Activated CD8-positive, alpha-beta memory T cell treated with anti-CD3 and anti-CD28 coated beads for 36 hours (primary cell): ENCODE results near the gene CRB2. TPM values are rescaled to one million over a fixed set of nuclear protein-coding genes. Genes with fewer than 3 reads are reported as not detected.

ENCODE experiments used
- CTCF ChIA-PET: fragments of 350-600 bp; sonication (Branson Sonifier 250); formaldehyde crosslinking; loops from one replicate; lab custom pipeline; 2021; ENCODE audit warnings: antibody characterized with exemption; lab: Charles Lee
- POLR2A ChIA-PET: fragments of 350-600 bp; sonication (Branson Sonifier 250); formaldehyde crosslinking; loops from one replicate; lab custom pipeline; 2021; ENCODE audit warnings: antibody characterized with exemption; lab: Charles Lee
- total RNA-seq, 2 experiments: library from RNA; stranded (reverse); gene quantifications; one replicate each; pipeline ENCODE4 v1.2.3, GENCODE V29; 2021

The CRB2 gene
- total RNA-seq, 2 experiments from 2014 or later = not detected

- ChIA-PET CTCF (no interaction called here), POLR2A (no interaction called here)
Observed at GRCh38 chr9:123357743-123358059, 1.7 kb downstream of the CRB2 start.

- ChIA-PET CTCF (no interaction called here), POLR2A (no interaction called here)
Observed at GRCh38 chr9:123358181-123358905, 2.3 kb downstream of the CRB2 start.

- ChIA-PET POLR2A (no interaction called here), CTCF (no interaction called here)
Observed at GRCh38 chr9:123359106-123359505, 3.1 kb downstream of the CRB2 start.

GRCh38 chr9:123359546-123359945 is 3.5 kb downstream of the CRB2 start:
- ChIA-PET CTCF (interaction anchor here (1.1 kb wide), 1 partner anchor 10 kb away, joined by 3 read pairs; no protein-coding TSS in a partner anchor), POLR2A (no interaction called here)

GRCh38 chr9:123360161-123361085 is 4.4 kb downstream of the CRB2 start:
- ChIA-PET CTCF (interaction anchor here (0.6 to 1.6 kb wide), 5 partner anchors 11 to 365 kb away, joined by 3 to 4 read pairs (median 3); no protein-coding TSS in a partner anchor), POLR2A (no interaction called here)

GRCh38 chr9:123361086-123361730 is 5.2 kb downstream of the CRB2 start:
- ChIA-PET CTCF (interaction anchor here (0.6 to 1.6 kb wide), 5 partner anchors 15 to 366 kb away, joined by 3 to 4 read pairs (median 3); no protein-coding TSS in a partner anchor), POLR2A (no interaction called here)

- ChIA-PET POLR2A (no interaction called here), CTCF (interaction anchor here (0.8 to 1.2 kb wide), 3 partner anchors 14 to 366 kb away, joined by 3 read pairs; no protein-coding TSS in a partner anchor)
Observed at GRCh38 chr9:123361731-123362510, 5.9 kb downstream of the CRB2 start.

- POLR2A ChIA-PET = no interaction called here
- CTCF ChIA-PET = no interaction called here
Observed at GRCh38 chr9:123362856-123363255, 6.9 kb downstream of the CRB2 start.

GRCh38 chr9:123364241-123364824 is 8.3 kb downstream of the CRB2 start:
- CTCF ChIA-PET = no interaction called here

GRCh38 chr9:123365287-123365880 is 9.4 kb downstream of the CRB2 start:
- CTCF ChIA-PET = no interaction called here
- POLR2A ChIA-PET = no interaction called here

More at GRCh38 chr9:123364241-123364824, 8.3 kb downstream of the CRB2 start:
- POLR2A ChIA-PET = no interaction called here

GRCh38 chr9:123365881-123366528 is 10.0 kb downstream of the CRB2 start:
- ChIA-PET POLR2A (no interaction called here), CTCF (no interaction called here)

GRCh38 chr9:123368023-123368422 is 12.0 kb downstream of the CRB2 start:
- ChIA-PET POLR2A (no interaction called here), CTCF (interaction anchor here (1.5 kb wide), 1 partner anchor 20 kb away, joined by 3 read pairs; no protein-coding TSS in a partner anchor)

- ChIA-PET CTCF (interaction anchor here (1.5 kb wide), 1 partner anchor 20 kb away, joined by 3 read pairs; no protein-coding TSS in a partner anchor), POLR2A (no interaction called here)
Observed at GRCh38 chr9:123368536-123369153, 12.6 kb downstream of the CRB2 start.

- ChIA-PET CTCF (interaction anchor here (1.5 kb wide), 1 partner anchor 21 kb away, joined by 3 read pairs; no protein-coding TSS in a partner anchor), POLR2A (no interaction called here)
Observed at GRCh38 chr9:123369296-123369695, 13.3 kb downstream of the CRB2 start.

- ChIA-PET CTCF (no interaction called here), POLR2A (no interaction called here)
Observed at GRCh38 chr9:123370108-123370507, 14.1 kb downstream of the CRB2 start.

GRCh38 chr9:123370526-123371227 is 14.7 kb downstream of the CRB2 start:
- CTCF ChIA-PET = no interaction called here
- POLR2A ChIA-PET = no interaction called here

- ChIA-PET CTCF (no interaction called here), POLR2A (no interaction called here)
Observed at GRCh38 chr9:123371228-123371584, 15.2 kb downstream of the CRB2 start.
